ENCODE data around the gene WDFY2. TPM values are rescaled to one million over a fixed set of nuclear protein-coding genes. Genes with fewer than 3 reads are reported as not detected.

WDFY2 gene
- polyA plus RNA-seq, 1 donor from 2014 or later = 5.3 TPM

DNA sequence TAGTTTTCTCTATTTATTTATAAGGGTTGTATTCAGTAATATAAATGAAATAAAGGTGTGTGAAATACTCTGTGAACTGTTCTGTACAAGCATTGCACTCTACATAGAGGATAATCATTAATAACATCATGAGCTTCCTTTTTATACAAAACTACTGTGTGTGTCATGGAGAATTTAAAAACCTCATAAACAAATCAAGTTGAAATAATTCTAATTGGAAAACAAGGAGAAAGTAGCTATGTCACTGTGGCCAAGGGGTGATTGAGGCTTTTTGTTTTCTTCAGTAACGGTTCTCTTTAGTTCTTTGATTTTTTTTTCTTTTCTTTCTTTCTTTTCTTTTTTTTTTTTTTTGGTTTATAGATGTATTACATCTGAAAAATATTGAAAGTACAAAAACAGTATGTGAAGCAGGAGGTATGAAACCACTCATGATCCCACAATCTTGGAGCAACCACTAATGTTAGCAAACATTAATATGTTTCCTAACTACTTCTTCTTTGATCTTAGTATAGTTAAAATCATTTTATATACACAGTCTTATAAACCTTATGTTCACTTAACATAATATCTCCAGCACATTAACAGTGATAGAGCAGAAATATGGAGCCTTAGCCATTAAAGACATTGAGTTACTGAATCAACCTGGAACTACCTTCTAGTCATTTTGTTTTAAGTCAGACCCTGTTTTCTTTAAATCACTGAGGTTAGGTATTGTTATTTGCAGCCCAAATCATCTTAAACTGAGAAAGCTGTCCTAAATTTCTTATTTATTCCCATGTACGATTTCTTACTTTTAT is 45.4 kb downstream of the WDFY2 start:
- H3K36me3 ChIP-seq (ENCODE audit: insufficient read depth, low read length) = no peaks in the 10 kb centered on the region
- TF ChIP-seq EZH2 (IDR thresholded peaks at IDR 0.05; ENCODE audit: borderline replicate concordance, insufficient read depth, low read length, poor library complexity, severe bottlenecking) = no peak
- TF ChIP-seq CTCF (IDR thresholded peaks at IDR 0.05; ENCODE audit: poor library complexity, severe bottlenecking) = no peak
- TF ChIP-seq POLR2AphosphoS5 (IDR thresholded peaks at IDR 0.05) = no peak
- no peak for TF ChIP-seq EP300 (conservative IDR thresholded peaks at IDR 0.05; ENCODE audit: poor library complexity, severe bottlenecking)
- no peak for TF ChIP-seq TAF1 (IDR thresholded peaks at IDR 0.05; ENCODE audit: low read depth)
- no peak for TF ChIP-seq SMC3 (conservative IDR thresholded peaks at IDR 0.05; ENCODE audit: poor library complexity)
- no peak for TF ChIP-seq REST (IDR thresholded peaks at IDR 0.05; ENCODE audit: borderline replicate concordance)
- TF ChIP-seq MXI1 (conservative IDR thresholded peaks at IDR 0.05; ENCODE audit: poor library complexity, severe bottlenecking) = no peak
- TF ChIP-seq RAD21 (conservative IDR thresholded peaks at IDR 0.05) = no peak
- no peaks in the 10 kb centered on the region for H3K79me2 ChIP-seq (replicated peaks; ENCODE audit: insufficient read depth, low read length)

DNA sequence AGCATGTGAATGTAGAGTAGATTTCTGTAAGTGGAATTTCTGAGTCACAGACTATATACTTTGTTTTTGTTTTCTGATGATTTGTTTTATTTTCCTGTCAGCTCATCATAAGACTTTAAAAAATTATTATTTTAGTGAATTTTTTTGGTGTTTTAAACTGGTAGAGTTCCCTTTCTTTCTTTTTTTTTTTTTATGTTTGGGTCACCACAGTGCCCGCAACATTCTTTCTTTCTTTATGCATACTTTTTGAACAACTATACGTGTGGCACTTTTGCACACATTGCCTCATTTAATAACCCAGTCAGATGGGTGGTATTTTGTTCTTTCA is 46.0 kb downstream of the WDFY2 start:
- Histone ChIP-seq H3K27ac (ENCODE audit: low read length) (no peak overlapping the region), H3K36me3 (ENCODE audit: insufficient read depth, low read length) (no peaks in the 10 kb centered on the region), H3K9ac (ENCODE audit: low read length) (no peak overlapping the region), H3K4me3 (ENCODE audit: low read length) (no peak overlapping the region), H2AFZ (ENCODE audit: low read depth, low read length) (no peak overlapping the region), H3K9me2 (ENCODE audit: insufficient read depth, low read length) (no peaks in the 10 kb centered on the region), H3K4me2 (ENCODE audit: low read length) (no peak overlapping the region), H4K20me1 (ENCODE audit: insufficient read depth) (no peaks in the 10 kb centered on the region), H3K79me2 (replicated peaks; ENCODE audit: insufficient read depth, low read length) (no peaks in the 10 kb centered on the region), H3K9me3 (ENCODE audit: low read length) (no peaks in the 10 kb centered on the region), H3F3A (ENCODE audit: insufficient read depth, low read length, poor library complexity, severe bottlenecking) (no peaks in the 10 kb centered on the region), H3K27me3 (ENCODE audit: insufficient read depth, low read depth, low read length) (no peaks in the 10 kb centered on the region)
- TF ChIP-seq TAF1 (IDR thresholded peaks at IDR 0.05; ENCODE audit: low read depth) = no peak
- TF ChIP-seq CTCF (IDR thresholded peaks at IDR 0.05; ENCODE audit: poor library complexity, severe bottlenecking) = no peak
- no peak for TF ChIP-seq SMC3 (conservative IDR thresholded peaks at IDR 0.05; ENCODE audit: poor library complexity)
- no peak for TF ChIP-seq POLR2AphosphoS5 (IDR thresholded peaks at IDR 0.05)
- no peak for TF ChIP-seq MXI1 (conservative IDR thresholded peaks at IDR 0.05; ENCODE audit: poor library complexity, severe bottlenecking)
- no peak for TF ChIP-seq EZH2 (IDR thresholded peaks at IDR 0.05; ENCODE audit: borderline replicate concordance, insufficient read depth, low read length, poor library complexity, severe bottlenecking)
- no peak for TF ChIP-seq REST (IDR thresholded peaks at IDR 0.05; ENCODE audit: borderline replicate concordance)
- no peak for TF ChIP-seq RAD21 (conservative IDR thresholded peaks at IDR 0.05)
- no peak for TF ChIP-seq EP300 (conservative IDR thresholded peaks at IDR 0.05; ENCODE audit: poor library complexity, severe bottlenecking)

More for the DNA sequence above, 45.4 kb downstream of the WDFY2 start:
- no peak overlapping the region for H2AFZ ChIP-seq (ENCODE audit: low read depth, low read length)
- no peaks in the 10 kb centered on the region for H3K9me2 ChIP-seq (ENCODE audit: insufficient read depth, low read length)
- H4K20me1 ChIP-seq (ENCODE audit: insufficient read depth) = no peaks in the 10 kb centered on the region
- H3K4me3 ChIP-seq (ENCODE audit: low read length) = no peak overlapping the region
- H3K27ac ChIP-seq (ENCODE audit: low read length) = no peak overlapping the region
- no peaks in the 10 kb centered on the region for H3K9me3 ChIP-seq (ENCODE audit: low read length)
- H3F3A ChIP-seq (ENCODE audit: insufficient read depth, low read length, poor library complexity, severe bottlenecking) = no peaks in the 10 kb centered on the region
- H3K4me2 ChIP-seq (ENCODE audit: low read length) = no peak overlapping the region
- no peaks in the 10 kb centered on the region for H3K27me3 ChIP-seq (ENCODE audit: insufficient read depth, low read depth, low read length)
- H3K9ac ChIP-seq (ENCODE audit: low read length) = no peak overlapping the region
